ENCODE measurements around the gene SUCLG2. TPM values are rescaled to one million over a fixed set of nuclear protein-coding genes. Genes with fewer than 3 reads are reported as not detected.

The SUCLG2 gene
- total RNA-seq, 1 donor from 2014 or later: 20.8 TPM

DNA sequence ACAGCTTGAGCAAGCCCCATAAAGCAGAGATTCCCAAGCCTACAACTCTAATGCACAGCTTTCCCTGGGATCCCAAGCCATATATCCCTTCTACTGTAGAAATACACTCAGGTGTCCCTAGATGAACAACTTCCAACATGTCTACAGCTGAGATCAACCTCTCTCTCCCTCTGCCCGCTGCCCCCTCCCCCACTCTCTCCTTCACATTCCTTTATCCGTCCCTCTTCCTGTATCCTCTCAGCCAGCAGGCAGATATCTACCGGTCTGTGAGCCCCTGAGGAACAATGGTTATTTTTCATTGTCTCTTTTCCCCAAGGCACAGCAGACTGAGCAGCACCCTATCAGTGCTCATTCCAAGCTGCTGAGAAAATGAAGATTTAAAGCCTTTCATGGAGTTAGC, 138.6 kb downstream of the SUCLG2 start:
- no peak overlapping the region for H3K4me3 ChIP-seq (ENCODE audit: insufficient read depth, low read depth, low read length)
- H3K9me3 ChIP-seq (ENCODE audit: insufficient read depth, low read depth, low read length): no peaks in the 10 kb centered on the region
- H3K79me2 ChIP-seq (ENCODE audit: insufficient read depth, low read length): no peaks in the 10 kb centered on the region
- Mint-ChIP-seq H3K27me3 (ENCODE audit: low read depth, unreplicated experiment) (no peaks in the 10 kb centered on the region), H3K4me1 (ENCODE audit: low read depth, unreplicated experiment) (peaks cover 9% of the 10 kb centered on the region), H3K4me3 (ENCODE audit: unreplicated experiment) (no peak overlapping the region), H3K9me3 (ENCODE audit: unreplicated experiment) (no peaks in the 10 kb centered on the region), H3K36me3 (ENCODE audit: low read depth, unreplicated experiment) (peaks cover 3% of the 10 kb centered on the region), H3K27ac (ENCODE audit: unreplicated experiment) (peak overlapping the region; percentile 21)
- H2AFZ ChIP-seq (ENCODE audit: low read depth, low read length): no peak overlapping the region
- H4K20me1 ChIP-seq (ENCODE audit: insufficient read depth, low read length): no peaks in the 10 kb centered on the region
- H3K27ac ChIP-seq (ENCODE audit: low read depth, low read length): no peak overlapping the region
- no peaks in the 10 kb centered on the region for H3K27me3 ChIP-seq (ENCODE audit: insufficient read depth, low read length)
- no peak overlapping the region for H3K4me2 ChIP-seq (ENCODE audit: low read length)
- H3K9ac ChIP-seq (ENCODE audit: low read length): no peak overlapping the region
- no peak for TF ChIP-seq EZH2 (IDR thresholded peaks at IDR 0.05; ENCODE audit: insufficient read depth, low read length)
- TF ChIP-seq, protein P1, sequence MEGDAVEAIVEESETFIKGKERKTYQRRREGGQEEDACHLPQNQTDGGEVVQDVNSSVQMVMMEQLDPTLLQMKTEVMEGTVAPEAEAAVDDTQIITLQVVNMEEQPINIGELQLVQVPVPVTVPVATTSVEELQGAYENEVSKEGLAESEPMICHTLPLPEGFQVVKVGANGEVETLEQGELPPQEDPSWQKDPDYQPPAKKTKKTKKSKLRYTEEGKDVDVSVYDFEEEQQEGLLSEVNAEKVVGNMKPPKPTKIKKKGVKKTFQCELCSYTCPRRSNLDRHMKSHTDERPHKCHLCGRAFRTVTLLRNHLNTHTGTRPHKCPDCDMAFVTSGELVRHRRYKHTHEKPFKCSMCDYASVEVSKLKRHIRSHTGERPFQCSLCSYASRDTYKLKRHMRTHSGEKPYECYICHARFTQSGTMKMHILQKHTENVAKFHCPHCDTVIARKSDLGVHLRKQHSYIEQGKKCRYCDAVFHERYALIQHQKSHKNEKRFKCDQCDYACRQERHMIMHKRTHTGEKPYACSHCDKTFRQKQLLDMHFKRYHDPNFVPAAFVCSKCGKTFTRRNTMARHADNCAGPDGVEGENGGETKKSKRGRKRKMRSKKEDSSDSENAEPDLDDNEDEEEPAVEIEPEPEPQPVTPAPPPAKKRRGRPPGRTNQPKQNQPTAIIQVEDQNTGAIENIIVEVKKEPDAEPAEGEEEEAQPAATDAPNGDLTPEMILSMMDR (IDR thresholded peaks at IDR 0.05; ENCODE audit: insufficient read depth, low read depth, low read length): no peak
- FAIRE-seq: no peak
- DNase-seq (ENCODE audit: low read depth): no peak
- H3K36me3 ChIP-seq (ENCODE audit: insufficient read depth, low read length): peaks cover 10% of the 10 kb centered on the region
- H3K4me1 ChIP-seq (ENCODE audit: insufficient read depth, low read length): no peaks in the 10 kb centered on the region

DNA sequence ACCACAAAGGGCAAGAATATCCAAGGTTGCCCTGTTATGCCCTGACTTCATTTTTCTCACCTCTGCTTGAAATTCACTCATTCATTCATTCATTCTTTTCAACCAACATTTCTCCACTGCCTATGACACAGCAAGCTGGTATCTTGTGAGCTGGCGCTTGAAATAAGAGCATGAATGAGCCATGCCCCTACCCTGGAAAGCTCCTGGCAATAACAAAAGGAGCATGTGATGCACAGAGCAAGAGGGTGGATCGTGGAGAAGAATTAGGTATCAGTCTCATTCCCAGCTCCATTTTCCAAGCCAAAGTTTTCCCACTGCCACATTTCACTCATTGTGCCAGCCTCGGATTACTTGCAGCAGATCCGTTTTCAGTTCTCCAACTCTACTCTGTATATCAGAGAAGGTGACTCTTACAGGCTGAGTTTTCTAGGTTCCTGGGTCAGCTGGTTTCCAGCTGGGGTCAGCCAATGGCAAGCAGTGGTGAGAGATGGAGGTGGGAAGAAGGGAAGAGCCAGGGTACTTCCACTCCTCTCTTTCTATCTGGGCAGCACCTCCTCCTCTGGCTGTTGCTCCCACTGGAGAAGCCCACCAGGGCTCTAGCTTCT, 144.8 kb downstream of the SUCLG2 start:
- no peaks in the 10 kb centered on the region for H3K4me1 Mint-ChIP-seq (ENCODE audit: low read depth, unreplicated experiment)
- H2AFZ ChIP-seq (ENCODE audit: low read depth, low read length): no peak overlapping the region
- H3K4me1 ChIP-seq (ENCODE audit: insufficient read depth, low read length): no peaks in the 10 kb centered on the region
- H3K4me3 ChIP-seq (ENCODE audit: insufficient read depth, low read depth, low read length): no peak overlapping the region
- H3K9ac ChIP-seq (ENCODE audit: low read length): no peak overlapping the region
- no peaks in the 10 kb centered on the region for H3K27me3 ChIP-seq (ENCODE audit: insufficient read depth, low read length)
- H4K20me1 ChIP-seq (ENCODE audit: insufficient read depth, low read length): no peaks in the 10 kb centered on the region
- no peaks in the 10 kb centered on the region for H3K36me3 Mint-ChIP-seq (ENCODE audit: low read depth, unreplicated experiment)
- no peaks in the 10 kb centered on the region for H3K9me3 Mint-ChIP-seq (ENCODE audit: unreplicated experiment)
- no peaks in the 10 kb centered on the region for H3K27me3 Mint-ChIP-seq (ENCODE audit: low read depth, unreplicated experiment)
- no peak for FAIRE-seq
- H3K79me2 ChIP-seq (ENCODE audit: insufficient read depth, low read length): no peaks in the 10 kb centered on the region
- no peaks in the 10 kb centered on the region for H3K9me3 ChIP-seq (ENCODE audit: insufficient read depth, low read depth, low read length)
- no peak overlapping the region for H3K4me2 ChIP-seq (ENCODE audit: low read length)
- peaks cover 7% of the 10 kb centered on the region for H3K36me3 ChIP-seq (ENCODE audit: insufficient read depth, low read length)
- TF ChIP-seq, protein P1 (IDR thresholded peaks at IDR 0.05; ENCODE audit: insufficient read depth, low read depth, low read length): no peak
- TF ChIP-seq EZH2 (IDR thresholded peaks at IDR 0.05; ENCODE audit: insufficient read depth, low read length): no peak
- no peak overlapping the region for H3K4me3 Mint-ChIP-seq (ENCODE audit: unreplicated experiment)
- no peak overlapping the region for H3K27ac Mint-ChIP-seq (ENCODE audit: unreplicated experiment)
- peak; percentile 13 for DNase-seq (ENCODE audit: low read depth)
- H3K27ac ChIP-seq (ENCODE audit: low read depth, low read length): no peak overlapping the region

GRCh38 chr3:67507584-67507983, 146.8 kb downstream of the SUCLG2 start:
- H3K4me3 ChIP-seq (ENCODE audit: insufficient read depth, low read depth, low read length): no peak overlapping the region
- H3K79me2 ChIP-seq (ENCODE audit: insufficient read depth, low read length): no peaks in the 10 kb centered on the region
- Mint-ChIP-seq H3K4me1 (ENCODE audit: low read depth, unreplicated experiment) (no peaks in the 10 kb centered on the region), H3K9me3 (ENCODE audit: unreplicated experiment) (no peaks in the 10 kb centered on the region), H3K27ac (ENCODE audit: unreplicated experiment) (no peak overlapping the region), H3K4me3 (ENCODE audit: unreplicated experiment) (no peak overlapping the region), H3K36me3 (ENCODE audit: low read depth, unreplicated experiment) (no peaks in the 10 kb centered on the region), H3K27me3 (ENCODE audit: low read depth, unreplicated experiment) (no peaks in the 10 kb centered on the region)
- H3K9ac ChIP-seq (ENCODE audit: low read length): no peak overlapping the region
- H2AFZ ChIP-seq (ENCODE audit: low read depth, low read length): no peak overlapping the region
- H3K36me3 ChIP-seq (ENCODE audit: insufficient read depth, low read length): peaks cover 10% of the 10 kb centered on the region
- no peaks in the 10 kb centered on the region for H3K27me3 ChIP-seq (ENCODE audit: insufficient read depth, low read length)
- DNase-seq (ENCODE audit: low read depth) (no peak), FAIRE-seq (no peak)
- no peak overlapping the region for H3K4me2 ChIP-seq (ENCODE audit: low read length)
- no peaks in the 10 kb centered on the region for H3K4me1 ChIP-seq (ENCODE audit: insufficient read depth, low read length)
- no peaks in the 10 kb centered on the region for H4K20me1 ChIP-seq (ENCODE audit: insufficient read depth, low read length)
- TF ChIP-seq, protein P1 (IDR thresholded peaks at IDR 0.05; ENCODE audit: insufficient read depth, low read depth, low read length): no peak
- TF ChIP-seq EZH2 (IDR thresholded peaks at IDR 0.05; ENCODE audit: insufficient read depth, low read length): no peak
- no peak overlapping the region for H3K27ac ChIP-seq (ENCODE audit: low read depth, low read length)
- no peaks in the 10 kb centered on the region for H3K9me3 ChIP-seq (ENCODE audit: insufficient read depth, low read depth, low read length)
